COLO829 (cell line): ENCODE data around the gene GRAP2.

Experiments used
- DNase-seq: peaks from one replicate; pipeline ENCODE4 v3.0.0; 2012; ENCODE audit warnings: low spot score

The GRAP2 gene

GRCh38 chr22:39994566-39995392 is 93.9 kb downstream of the GRAP2 start, which contains the start of gene FAM83F:
FAM83F (plus strand) TSS chr22:39994954; CDS start chr22:39995043, 89 bp downstream.
- no peak for DNase-seq

DNA sequence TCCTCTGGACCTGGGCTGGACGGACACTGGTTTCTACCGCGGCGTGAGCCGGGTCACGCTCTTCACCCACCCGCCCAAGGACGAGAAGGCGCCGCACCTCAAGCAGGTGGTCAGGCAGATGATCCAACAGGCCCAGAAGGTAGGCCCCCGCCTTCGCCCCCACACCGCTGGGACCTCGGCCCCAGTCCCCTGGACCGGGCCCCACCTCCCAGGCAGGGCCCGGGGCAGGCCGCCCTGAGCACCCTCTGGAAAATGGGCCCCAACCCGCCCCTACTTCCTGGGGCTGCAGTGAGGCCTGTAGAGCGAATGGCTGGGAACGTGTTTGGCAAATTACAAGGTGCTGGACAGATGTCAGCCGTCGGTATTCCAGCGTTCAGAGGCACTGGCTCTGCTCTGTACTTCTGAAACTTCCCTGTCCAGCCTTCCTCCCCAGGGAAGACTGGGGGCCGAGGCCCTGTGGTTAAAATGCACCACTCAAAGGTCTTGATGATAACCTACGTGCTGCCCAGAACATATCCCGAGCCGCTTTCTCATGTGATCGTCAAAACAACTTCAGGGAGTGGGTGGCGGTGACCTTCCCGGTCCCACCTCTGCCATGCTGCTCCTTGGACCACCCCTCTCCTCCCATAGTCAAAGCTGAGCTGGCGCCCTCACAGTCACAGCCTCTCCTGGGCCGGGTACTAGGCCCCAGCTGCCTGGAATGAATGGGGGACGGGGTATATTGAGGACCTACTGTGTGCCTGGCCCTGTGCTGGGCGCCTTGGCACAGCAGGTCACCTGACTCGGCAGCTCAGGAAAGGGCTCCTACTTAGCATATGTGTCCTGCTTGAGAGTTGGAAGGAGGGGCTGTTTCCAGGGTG is 94.7 kb downstream of the GRAP2 start:
- DNase-seq, result no peak

GRCh38 chr22:39996732-39997131 is 95.8 kb downstream of the GRAP2 start:
- peak; percentile 98 for DNase-seq

GRCh38 chr22:39997421-39997820 is 96.5 kb downstream of the GRAP2 start:
- DNase-seq, result no peak

DNA sequence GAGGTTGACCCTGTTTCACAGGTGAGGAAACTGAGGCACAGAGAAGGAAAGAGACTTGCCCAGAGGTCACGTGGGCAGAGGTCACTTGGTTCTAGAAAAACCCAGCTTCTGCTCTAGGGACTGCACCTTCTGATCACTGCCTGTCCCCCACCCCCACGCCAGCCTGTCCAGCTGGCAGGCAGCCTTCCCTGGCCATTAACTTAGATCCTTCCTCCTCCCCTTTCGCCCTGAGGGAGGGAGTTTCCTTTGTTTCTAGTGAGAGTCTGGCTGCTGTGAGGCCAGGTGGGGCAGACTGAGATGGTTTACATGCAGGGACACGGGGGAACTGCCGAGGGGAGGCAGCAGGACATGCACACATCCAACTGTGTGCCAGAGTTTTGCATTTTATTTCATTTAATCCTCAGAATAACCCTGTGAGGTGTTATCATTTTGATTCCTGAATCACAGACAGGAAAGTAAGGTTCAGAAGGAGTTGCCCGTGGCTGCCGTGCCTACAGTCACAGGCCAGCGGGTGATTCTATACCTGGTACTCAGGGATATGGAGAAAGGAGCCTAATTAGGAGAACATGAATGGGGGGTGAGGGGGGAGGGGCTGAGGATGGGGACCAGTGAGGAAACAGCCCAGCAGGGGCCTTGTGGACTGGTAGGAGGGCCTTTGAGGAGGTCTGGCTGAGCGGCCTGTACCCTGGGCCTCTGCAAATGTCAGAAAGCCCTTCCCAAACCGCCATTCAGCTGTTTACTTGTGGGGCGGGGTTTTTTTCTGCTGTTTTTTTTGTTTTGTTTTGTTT is 97.2 kb downstream of the GRAP2 start:
- DNase-seq, result peak; percentile 90

DNA sequence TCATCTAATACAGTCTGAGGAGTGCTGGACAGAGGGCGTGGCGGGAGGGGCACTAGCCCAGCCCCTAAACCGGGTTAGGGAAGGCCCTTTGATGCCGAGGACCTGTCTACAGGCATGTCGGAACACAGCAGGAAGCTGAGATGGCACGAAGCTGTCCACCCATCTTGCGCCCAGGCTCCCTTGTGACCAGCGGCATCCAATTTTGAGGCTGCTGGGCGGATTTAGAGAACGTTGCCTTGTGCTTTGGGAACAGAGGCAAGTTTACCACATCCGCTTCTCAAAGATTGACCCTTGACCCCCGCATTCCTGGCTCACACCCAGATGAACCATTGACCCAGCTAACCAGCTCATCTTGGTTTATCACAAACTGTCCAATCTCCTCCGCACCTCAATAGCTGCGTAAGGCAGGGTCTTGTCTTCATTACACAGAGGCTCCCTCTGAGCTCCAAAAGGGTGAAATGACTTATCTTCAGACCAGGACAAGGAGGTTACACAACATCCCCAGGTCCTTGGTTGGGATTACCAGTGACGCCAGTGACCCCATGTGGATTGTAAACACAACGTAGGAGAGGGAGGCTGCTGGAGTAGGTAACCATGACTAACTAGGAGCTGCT is 98.4 kb downstream of the GRAP2 start:
- DNase-seq, result peak; percentile 89

DNA sequence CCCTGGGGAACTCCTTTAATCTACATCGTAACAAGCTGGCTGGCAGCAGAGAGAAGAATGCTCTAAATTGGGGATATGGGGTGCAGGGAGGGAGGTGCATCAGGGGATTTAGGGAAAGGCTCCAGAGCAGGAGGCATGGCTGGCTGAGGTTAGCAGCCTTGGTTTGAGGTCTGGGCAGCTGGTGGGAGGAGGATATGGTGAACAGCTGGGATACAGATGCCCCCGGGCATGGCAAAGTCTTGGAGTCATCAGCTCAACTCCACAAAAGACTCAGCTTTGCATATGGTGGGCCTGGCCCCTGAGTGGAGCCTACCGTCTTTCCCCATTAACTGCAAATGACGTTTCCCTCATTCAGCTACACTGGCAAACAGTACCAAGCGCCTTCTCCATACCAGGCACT is 99.3 kb downstream of the GRAP2 start:
- DNase-seq, result no peak

- no peak for DNase-seq
Measured at GRCh38 chr22:40001106-40001505, 100.2 kb downstream of the GRAP2 start.

GRCh38 chr22:40001800-40002577 is 101.1 kb downstream of the GRAP2 start:
- no peak for DNase-seq

DNA sequence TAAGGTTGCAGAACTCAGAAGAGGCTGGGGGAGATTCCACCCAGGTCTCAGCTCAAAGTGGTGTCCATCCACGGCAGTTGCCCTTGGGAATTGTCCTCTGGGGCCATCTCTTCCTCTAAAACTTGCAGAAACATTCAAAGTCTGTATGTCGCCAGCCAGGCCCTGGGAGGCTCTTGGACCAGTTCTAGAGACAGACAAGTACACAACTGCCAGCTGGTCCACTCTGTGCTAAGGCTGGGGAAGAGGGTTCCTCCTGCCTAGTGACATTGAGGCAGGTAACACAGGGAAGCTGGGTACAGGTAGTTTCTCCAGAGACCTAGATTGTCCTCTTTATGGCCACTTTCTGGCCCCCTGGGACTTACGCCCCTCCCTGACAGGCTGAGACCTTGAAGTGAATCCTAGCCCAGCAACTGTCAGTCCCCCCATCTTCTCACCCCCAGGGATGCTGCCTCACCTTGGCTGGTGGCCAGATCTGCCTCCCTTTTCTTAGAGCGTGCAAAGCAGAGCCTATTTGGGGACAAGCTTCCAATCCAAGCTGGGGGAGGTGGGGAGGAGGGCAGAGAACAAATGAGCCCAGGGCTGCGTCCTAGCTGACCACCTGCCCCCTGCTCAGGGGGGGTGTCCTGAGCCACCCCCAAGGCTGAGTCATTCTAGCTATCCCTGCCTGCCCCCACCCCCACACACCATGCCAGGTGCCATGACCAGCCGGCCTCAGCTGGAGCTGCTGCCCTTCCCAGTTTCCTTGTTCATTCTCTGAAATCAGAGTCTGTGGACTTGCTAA is 102.2 kb downstream of the GRAP2 start:
- no peak for DNase-seq

DNA sequence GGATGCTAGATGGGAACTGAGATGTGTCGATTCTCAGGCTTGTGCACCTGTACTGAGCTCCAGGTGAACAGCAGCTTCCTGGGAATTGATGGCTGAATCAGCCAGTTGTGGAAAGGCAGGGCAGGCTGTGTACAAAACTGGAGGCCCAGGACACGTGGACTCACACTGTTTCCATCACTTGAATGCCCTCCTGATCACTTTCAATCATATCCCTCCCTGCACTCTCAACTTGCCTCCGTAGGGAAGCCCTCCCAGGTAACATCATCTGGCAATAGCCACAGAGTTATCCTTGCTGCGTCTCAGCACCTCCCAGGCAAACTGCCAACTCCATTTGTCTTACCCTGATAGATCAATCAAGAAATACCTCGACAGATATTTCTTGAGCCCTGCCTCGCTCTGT is 104.0 kb downstream of the GRAP2 start:
- DNase-seq, result no peak

DNA sequence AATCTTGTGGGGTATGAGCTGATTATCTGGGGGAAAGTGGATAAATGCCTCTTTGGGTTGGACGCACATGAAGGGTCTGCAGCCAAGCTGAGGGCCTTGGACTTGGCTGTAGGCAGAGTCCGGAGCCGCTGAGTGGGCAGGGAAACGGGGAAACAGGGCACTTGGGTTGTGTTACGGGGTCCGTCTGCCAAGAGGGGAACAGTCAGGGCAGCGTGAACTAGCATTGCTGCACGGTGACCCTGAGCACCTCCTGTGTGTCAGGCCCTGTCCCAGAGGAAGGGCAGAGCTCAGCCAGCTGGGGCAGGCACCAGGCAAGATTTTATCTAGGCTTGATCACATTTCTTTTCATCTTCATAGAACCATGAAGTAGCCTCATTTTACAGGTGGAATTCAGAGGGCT is 105.8 kb downstream of the GRAP2 start:
- no peak for DNase-seq

GRCh38 chr22:40007853-40008710 is 107.2 kb downstream of the GRAP2 start:
- no peak for DNase-seq

DNA sequence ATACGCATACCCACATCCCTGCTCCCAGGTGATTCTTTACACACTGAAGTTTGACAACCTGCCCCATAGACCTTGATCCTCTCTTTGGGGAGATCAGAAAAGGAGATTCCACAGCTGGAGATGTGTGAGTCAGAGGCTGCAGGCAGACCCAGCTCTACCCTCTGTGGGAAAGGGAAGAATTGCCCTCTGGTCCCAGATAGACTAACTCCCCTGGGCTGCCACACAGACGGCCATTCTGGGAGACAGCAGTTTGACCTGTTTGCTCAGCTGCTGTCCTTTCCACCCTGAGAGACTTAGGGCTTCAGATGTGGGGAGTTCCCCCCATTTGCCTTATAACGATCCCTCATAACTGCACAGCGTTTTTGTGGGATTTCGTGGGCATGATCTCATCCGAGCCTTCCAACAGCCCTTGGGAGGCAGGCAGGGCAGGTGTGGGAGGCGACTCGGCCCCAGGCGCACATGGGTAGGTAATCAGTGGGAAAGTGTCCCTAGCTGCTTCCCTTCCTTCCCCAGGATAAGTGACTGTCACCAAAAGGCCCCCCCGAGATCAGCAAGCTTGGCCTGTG is 107.9 kb downstream of the GRAP2 start:
- no peak for DNase-seq

DNA sequence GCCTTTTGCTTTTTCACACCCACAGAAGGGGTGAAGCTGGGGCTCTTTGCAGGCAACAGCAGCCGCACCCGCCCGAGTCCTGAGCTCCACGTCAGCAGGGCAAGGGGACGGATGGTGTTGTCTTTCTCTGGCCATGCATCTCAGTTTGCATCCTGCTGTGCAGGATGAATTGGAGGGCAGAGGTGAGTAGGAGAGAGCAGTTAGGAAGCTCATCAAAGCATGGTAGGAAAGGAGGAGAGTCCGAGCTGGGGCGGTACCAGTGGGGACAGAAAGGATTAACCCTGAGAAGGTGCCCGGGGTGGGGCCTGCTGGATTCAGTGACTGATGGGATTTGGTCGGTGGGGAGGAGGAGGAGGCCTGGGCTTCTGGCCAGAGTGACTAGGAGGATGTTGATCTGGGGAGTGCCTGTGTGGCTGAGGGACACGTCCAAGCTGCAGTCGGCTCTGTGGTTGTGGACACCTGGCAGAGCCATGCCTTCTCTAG is 108.4 kb downstream of the GRAP2 start:
- no peak for DNase-seq

- no peak for DNase-seq
Measured at GRCh38 chr22:40009951-40010671, 109.2 kb downstream of the GRAP2 start.

DNA sequence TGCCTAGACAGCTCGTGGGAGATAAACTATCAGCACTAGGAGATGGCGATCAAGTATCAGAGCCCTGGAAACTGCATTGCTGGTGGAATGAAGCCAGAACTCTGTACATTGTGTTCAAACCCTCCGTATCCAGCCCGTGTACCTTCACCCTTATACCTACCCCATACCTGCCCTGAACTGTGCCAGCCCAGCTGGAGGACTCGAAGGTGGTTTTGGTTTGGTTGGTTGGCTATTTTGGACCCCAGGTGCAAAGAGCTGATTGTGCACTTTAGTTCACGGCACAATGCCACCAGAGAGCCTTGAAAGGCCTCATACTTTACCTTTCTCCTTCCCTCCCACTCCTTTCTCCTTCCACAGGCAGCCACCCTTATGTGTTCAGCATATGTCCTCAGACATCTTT is 109.9 kb downstream of the GRAP2 start:
- DNase-seq, result no peak

DNA sequence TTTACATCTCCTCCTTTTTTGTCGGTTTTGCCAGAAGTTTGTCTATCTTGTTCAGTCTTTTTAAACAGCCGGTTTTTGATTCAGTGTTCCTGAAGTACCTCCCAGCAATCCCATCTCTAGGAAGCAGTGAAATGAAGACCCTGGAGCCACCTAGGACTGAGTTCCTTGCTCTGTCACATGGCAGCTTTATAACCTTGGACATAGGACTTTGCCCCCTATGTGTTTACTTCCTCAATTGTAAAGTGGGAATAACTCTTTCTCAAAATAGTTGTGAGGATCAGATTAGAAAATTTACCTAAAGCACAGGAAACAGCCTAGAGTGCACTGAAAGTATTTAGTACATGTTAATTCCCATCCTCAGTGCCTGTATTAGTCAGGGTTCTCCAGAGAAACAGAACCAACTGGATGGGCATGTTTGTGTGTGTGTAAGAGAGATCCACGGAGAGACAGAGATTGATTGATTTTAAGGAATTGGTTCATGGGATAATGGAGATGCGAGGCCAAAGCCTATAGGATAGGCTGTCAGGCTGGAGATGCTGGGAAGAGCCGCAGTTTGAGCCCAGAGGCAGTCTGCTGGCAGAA is 113.9 kb downstream of the GRAP2 start:
- no peak for DNase-seq
